GM21528 (cell line): Measurements from ENCODE around the gene AKR1C8.
"Not testable (repeated sequence)": the region's sequence is repeated elsewhere in the genome, so short reads cannot be mapped to it uniquely, and the experiment has no call there.

Experiments
- ATAC-seq: cut with Tn5 transposase; IDR thresholded peaks from one replicate; pipeline ENCODE4 v1.9.1; 2021; ENCODE audit warnings: mild to moderate bottlenecking, moderate library complexity; ENCODE audit not compliant: unreplicated experiment, low FRiP score

The AKR1C8 gene

DNA sequence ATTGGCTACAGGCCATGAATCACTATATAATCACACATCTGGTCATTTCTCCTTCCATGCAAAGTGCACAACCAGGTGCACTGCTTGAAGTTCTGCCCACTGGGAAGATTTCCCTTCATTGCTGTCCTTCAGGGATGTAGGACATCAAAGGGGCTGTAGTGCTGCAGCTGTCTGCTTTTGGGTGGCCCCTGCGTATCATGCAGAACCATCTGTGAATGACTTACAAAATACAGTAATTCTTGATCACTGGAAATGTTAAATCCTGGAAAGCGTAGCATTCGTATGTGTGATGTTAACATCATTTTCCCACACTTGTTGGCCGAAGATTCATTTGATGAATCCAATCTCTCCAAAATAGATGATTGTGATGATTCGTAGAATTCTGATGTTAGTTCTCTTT, 68.3 kb downstream of the AKR1C8 start:
- no peak for ATAC-seq

DNA sequence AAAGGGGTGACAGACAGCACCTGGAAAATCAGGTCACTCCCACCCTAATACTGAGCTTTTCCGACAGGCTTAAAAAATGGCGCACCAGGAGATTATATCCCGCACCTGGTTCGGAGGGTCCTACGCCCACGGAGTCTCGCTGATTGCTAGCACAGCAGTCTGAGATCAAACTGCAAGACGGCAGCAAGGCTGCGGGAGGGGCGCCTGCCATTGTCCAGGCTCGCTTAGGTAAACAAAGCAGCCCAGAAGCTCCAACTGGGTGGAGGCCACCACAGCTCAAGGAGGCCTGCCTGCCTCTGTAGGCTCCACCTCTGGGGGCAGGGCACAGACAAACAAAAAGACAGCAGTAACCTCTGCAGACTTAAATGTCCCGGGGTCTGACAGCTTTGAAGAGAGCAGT, 75.1 kb downstream of the AKR1C8 start:
- not testable (repeated sequence) for ATAC-seq

DNA sequence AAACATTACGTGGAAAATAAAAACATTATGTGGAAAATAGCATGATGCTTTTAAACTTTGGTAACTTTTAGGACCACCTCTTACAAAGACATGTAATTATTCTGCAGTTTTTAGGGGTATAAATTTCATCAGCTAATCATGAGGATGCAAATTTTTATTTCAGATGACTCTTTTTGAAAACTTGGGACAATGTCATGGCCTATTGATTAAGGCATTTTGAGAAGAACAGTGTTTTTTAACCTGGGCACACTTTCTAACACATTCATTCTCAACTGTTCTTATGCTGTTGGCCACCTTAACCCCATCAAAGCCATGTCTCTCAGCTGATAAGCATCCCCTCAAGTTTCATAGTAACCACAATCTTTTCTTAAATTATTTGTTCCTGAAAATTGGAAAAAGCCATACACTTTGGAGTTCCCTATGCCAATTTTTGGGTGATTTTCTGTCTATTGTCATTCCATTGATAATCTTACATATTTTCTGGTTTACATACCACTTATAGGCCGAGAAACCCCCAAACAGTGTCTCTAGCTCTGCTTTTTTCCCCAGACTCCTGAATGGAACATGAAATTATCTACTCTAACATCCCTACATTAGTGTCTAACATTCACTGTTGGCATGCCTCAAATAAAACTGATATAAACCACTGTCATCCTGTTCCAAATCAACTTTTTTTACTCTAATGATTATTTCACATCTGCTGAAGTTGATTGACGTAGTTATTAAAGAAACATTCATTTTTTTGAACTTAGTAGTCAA, 76.1 kb downstream of the AKR1C8 start:
- ATAC-seq: no peak

DNA sequence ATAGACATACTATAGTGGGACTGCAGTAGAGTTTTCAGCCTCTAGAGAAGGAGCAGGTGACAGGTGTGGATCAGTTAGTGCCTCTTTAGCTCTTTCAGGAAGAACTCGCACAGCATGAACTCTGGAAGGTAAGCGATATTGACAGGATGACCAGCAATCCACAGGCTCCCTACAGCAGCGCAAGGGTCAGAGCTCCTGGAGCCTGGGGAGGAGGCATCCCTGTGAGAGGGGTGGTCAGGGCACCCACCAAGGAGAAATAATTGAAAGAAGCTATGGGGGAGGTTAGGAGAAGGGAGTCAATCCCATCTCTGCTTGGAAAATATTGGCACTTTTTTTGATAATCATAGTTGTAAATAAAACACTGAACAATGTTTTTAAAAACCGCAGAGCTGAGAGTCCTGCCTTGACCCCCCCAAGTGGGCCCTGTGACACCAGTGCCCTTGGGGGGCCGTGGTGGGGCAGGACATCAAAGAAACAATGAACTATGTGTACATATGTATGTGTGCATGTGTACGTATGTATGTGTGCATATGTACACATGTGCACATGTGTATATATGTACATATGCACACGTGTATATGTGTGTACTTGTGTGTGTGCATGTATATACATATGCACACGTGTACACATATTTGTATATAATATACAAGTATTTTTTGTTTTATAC, 77.0 kb downstream of the AKR1C8 start:
- no peak for ATAC-seq

DNA sequence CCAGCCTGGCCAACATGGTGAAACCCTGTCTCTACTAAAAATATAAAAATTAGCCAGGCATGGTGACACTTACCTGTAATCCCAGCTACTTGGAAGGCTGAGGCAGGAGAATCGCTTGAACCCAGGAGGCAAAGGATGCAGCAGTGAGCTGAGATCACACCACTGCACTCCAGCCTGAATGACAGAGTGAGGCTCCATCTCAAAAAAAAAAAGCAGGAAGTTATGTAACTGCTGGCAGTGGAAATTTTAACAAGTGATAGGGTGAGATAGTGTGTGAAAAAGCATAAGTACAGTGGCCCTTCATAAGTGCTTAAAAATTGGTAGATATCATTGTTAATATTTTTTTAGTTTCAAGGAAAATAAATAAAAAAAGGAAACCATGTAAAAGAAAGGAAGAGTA, 78.4 kb downstream of the AKR1C8 start:
- ATAC-seq: no peak

GRCh38 chr10:5105626-5106025, 79.3 kb downstream of the AKR1C8 start:
- no peak for ATAC-seq
